BJ (cell line): Measurements from ENCODE around the gene ITGA11. TPM values are rescaled to one million over a fixed set of nuclear protein-coding genes. Genes with fewer than 3 reads are reported as not detected.

Source experiments
- CTCF ChIA-PET: fragments of 350-600 bp; formaldehyde crosslinking; extraction: SDS; loops from one replicate; lab custom pipeline; 2021; ENCODE audit warnings: antibody characterized with exemption, inconsistent platforms; lab: Yijun Ruan, JAX
- POLR2A ChIA-PET: fragments of 300-600 bp; sonication (Branson Sonifier 250); formaldehyde crosslinking; extraction: SDS; loops from one replicate; lab custom pipeline; 2021; ENCODE audit warnings: antibody characterized with exemption; lab: Charles Lee
- DNase-seq: peaks from one replicate; pipeline ENCODE4 v3.0.0-alpha.2; 2011; ENCODE audit warnings: low read depth
- H3K27me3 ChIP-seq: 2 replicates; pipeline ENCODE4 v1.6.0; 2011; ENCODE audit warnings: low read length; ENCODE audit not compliant: control insufficient read depth, insufficient read depth
- H3K36me3 ChIP-seq: 2 replicates; pipeline ENCODE4 v1.5.1; 2011; ENCODE audit warnings: low read length; ENCODE audit not compliant: control insufficient read depth, insufficient read depth
- H3K4me3 ChIP-seq: 2 replicates; pipeline ENCODE4 v1.5.1; 2011; ENCODE audit warnings: low read depth, mild to moderate bottlenecking, control low read depth, low read length
- polyA plus RNA-seq: library from polyadenylated mRNA; depleted of rRNA; stranded (reverse); fragments of >200 nt; gene quantifications from 2 replicates; pipeline ENCODE4 v1.2.3, GENCODE V29; 2011
- TF ChIP-seq, protein P1 (sequence below): IDR thresholded peaks from 2 replicates; pipeline ENCODE4 v1.5.1; 2011; ENCODE audit warnings: low read depth, mild to moderate bottlenecking, control low read depth, inconsistent platforms, low read length, moderate library complexity; ENCODE audit not compliant: insufficient read depth

The ITGA11 gene
- polyA plus RNA-seq, 1 experiment, result 72.7 TPM

DNA sequence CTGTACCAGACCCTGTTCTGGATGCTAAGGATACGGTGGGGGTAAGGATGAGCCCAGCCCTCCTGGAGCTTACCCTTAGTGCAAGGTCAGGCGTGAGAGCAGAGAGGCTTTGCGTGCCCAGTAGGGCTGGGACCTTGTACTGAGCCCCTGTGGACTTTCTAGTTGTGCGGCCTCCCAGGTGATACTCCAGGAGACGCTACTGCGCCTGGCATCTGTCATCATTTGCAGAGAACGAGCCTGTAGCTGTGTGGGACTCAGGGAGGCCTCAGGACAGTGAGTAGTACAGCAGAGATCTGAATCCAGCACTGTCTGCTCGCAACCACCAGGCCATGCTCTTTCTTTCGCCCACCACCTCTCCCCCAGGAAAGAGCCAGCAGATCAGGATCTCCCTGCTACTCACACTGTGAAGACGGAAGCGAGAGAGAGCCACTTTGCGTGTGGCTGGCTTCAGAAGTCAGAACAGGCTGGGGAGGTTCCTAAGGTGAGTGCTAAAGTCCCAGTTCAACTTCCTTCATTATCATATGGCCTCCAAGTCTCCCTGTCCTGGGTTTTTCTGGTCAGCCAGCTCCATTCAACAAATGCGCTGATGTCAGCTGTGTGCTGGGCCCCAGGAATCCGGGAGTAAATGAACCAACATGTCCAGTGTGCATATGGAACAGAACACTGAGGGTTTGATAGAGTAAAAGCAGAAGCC, 38.2 kb upstream of the ITGA11 start:
- CTCF ChIA-PET, result interaction anchor here (1.7 kb wide), 2 partner anchors 9 to 164 kb away, joined by 7 to 10 read pairs; no protein-coding TSS in a partner anchor
- DNase-seq, result no peak
- POLR2A ChIA-PET, result no interaction called here
- peaks cover 6% of the 10 kb centered on the region for H3K27me3 ChIP-seq
- no peak overlapping the region for H3K4me3 ChIP-seq
- no peaks in the 10 kb centered on the region for H3K36me3 ChIP-seq
- TF ChIP-seq, protein P1, sequence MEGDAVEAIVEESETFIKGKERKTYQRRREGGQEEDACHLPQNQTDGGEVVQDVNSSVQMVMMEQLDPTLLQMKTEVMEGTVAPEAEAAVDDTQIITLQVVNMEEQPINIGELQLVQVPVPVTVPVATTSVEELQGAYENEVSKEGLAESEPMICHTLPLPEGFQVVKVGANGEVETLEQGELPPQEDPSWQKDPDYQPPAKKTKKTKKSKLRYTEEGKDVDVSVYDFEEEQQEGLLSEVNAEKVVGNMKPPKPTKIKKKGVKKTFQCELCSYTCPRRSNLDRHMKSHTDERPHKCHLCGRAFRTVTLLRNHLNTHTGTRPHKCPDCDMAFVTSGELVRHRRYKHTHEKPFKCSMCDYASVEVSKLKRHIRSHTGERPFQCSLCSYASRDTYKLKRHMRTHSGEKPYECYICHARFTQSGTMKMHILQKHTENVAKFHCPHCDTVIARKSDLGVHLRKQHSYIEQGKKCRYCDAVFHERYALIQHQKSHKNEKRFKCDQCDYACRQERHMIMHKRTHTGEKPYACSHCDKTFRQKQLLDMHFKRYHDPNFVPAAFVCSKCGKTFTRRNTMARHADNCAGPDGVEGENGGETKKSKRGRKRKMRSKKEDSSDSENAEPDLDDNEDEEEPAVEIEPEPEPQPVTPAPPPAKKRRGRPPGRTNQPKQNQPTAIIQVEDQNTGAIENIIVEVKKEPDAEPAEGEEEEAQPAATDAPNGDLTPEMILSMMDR, result no peak

DNA sequence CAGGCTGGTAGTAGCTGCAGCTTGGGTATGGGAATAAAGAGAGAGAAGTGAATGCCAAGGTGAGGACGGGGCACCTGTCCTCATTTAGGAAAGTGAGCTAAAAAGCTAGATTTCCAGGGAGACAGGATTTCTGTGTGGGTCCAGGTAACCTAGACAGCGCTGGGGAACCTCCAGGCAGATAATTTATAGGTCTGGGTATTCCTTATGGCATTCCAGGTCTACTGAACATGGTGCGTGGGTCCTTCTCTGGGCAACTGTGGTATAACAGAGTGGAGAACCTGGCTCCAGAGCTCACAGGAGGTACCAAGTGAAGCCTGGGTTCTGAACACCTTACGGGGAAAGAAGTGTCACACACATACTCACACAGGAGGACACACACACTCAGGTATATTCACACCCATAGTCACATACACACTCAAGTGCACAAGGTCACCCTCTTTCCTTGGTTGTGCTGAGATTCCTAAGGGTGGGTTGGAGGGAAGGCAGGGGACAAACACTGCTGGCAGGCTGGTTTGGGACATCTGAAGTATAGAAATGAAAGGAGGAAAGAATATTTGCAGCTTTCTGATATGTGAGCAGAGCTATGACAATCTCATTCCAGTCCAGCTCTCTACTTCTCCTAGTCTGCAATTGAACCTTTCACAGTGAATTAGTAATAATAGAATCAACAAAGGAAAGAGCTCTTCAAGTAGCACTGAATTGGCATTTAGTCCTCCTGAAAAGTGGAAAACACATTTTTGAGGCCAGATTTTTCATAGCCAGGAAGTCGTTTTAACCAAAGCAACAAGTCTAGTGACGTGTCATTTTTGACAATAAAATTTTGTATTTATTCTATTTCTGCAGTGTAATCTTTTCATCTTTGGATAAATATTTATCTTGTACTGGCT, 37.4 kb upstream of the ITGA11 start:
- CTCF ChIA-PET, result interaction anchor here (1.3 to 1.7 kb wide), 3 partner anchors 10 to 163 kb away, joined by 5 to 10 read pairs (median 7); no protein-coding TSS in a partner anchor
- DNase-seq, result peak; percentile 19

DNA sequence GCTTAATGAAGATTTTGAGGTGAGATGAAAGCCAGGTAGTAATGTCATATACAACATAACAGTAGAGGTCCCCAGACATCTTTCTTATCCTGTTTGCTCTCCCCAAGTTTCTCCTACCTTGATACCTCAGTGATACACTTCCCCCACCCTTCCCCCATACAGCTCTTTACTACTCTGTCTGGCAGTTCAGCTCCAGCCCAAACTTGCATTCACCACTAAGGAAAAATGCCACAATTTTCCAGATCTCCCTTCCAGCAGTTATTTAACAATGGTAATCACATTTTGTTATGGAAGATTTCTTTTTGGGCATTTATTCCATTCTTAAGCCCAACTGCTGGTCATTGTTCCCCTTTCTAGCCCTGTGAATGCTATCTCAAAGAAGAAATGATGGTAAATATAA, 34.9 kb upstream of the ITGA11 start:
- Histone ChIP-seq H3K27me3 (peaks cover 8% of the 10 kb centered on the region), H3K4me3 (no peak overlapping the region), H3K36me3 (no peaks in the 10 kb centered on the region)
- TF ChIP-seq, protein P1, result no peak
- DNase-seq, result no peak
- ChIA-PET CTCF (interaction anchor here (1.2 kb wide), 2 partner anchors 9 to 10 kb away, joined by 3 to 4 read pairs; no protein-coding TSS in a partner anchor), POLR2A (no interaction called here)

More for the DNA sequence above, 37.4 kb upstream of the ITGA11 start:
- TF ChIP-seq, protein P1, result no peak
- POLR2A ChIA-PET, result no interaction called here
- Histone ChIP-seq H3K4me3 (no peak overlapping the region), H3K36me3 (no peaks in the 10 kb centered on the region), H3K27me3 (peaks cover 6% of the 10 kb centered on the region)

DNA sequence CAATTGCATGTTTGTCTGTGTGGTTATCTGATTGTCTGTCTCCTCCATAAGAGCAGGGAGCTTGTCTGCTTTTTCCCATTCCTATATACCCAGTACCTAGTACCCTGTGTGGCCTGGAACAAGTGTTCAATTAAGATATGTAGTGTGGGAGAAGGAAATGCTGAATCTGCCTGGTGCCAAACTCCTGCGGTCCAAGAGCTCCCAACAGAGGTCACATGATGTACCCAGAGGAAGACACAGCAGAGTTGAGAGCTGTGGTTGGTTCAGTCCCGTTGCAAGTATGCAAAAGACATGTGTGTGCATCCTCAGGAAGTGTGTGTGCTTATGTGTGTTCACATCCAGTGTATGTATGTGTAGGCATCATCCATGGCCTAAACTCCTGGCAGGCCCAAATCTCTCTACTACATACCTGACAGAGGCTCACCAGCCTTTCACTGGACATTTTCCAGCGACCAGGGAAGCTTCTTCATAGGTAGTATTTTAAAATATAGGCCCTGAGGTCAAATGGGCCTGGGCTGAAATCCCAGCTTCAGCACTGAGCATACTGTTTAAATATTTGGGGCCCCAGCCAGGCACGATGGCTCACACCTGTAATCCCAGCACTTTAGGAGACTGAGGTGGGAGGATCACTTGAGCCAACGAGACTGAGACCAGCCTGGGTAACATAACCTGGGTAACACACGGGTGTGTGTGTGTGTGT, 34.0 kb upstream of the ITGA11 start:
- H3K27me3 ChIP-seq, result peaks cover 9% of the 10 kb centered on the region
- no peak for DNase-seq
- ChIA-PET CTCF (interaction anchor here (1.2 kb wide), 2 partner anchors 10 to 11 kb away, joined by 3 to 4 read pairs; no protein-coding TSS in a partner anchor), POLR2A (no interaction called here)
- TF ChIP-seq, protein P1, result no peak
- no peak overlapping the region for H3K4me3 ChIP-seq
- no peaks in the 10 kb centered on the region for H3K36me3 ChIP-seq
